ENCODE data around the gene SUN2.

GRCh38 chr22:38755155-38755910, 465 bp downstream of the SUN2 start:
- TF ChIP-seq ZNF18 (CRISPR knock-in tag; IDR thresholded peaks at IDR 0.05; ENCODE audit: insufficient replicate concordance) (no peak), SALL2 (CRISPR knock-in tag; IDR thresholded peaks at IDR 0.05) (no peak), CTCF (CRISPR knock-in tag; IDR thresholded peaks at IDR 0.05) (peak; percentile 20; the same call in 1 of the 2 replicates), KDM1A (CRISPR knock-in tag; IDR thresholded peaks at IDR 0.05) (no peak), ZNF24 (IDR thresholded peaks at IDR 0.05) (no peak), SUZ12 (IDR thresholded peaks at IDR 0.05; ENCODE audit: low read depth, low read length) (no peak)

All from HepG2 (cell line).